COLO829 (cell line): ENCODE measurements around the gene FGFR1OP2.
A peak's percentile ranks its signal among the peaks of the same experiment; 100 is the strongest.
"Not testable (repeated sequence)": the region's sequence is repeated elsewhere in the genome, so short reads cannot be mapped to it uniquely, and the experiment has no call there.

Source experiments
- DNase-seq: peaks from one replicate; pipeline ENCODE4 v3.0.0; 2012; ENCODE audit warnings: low spot score

The FGFR1OP2 gene

DNA sequence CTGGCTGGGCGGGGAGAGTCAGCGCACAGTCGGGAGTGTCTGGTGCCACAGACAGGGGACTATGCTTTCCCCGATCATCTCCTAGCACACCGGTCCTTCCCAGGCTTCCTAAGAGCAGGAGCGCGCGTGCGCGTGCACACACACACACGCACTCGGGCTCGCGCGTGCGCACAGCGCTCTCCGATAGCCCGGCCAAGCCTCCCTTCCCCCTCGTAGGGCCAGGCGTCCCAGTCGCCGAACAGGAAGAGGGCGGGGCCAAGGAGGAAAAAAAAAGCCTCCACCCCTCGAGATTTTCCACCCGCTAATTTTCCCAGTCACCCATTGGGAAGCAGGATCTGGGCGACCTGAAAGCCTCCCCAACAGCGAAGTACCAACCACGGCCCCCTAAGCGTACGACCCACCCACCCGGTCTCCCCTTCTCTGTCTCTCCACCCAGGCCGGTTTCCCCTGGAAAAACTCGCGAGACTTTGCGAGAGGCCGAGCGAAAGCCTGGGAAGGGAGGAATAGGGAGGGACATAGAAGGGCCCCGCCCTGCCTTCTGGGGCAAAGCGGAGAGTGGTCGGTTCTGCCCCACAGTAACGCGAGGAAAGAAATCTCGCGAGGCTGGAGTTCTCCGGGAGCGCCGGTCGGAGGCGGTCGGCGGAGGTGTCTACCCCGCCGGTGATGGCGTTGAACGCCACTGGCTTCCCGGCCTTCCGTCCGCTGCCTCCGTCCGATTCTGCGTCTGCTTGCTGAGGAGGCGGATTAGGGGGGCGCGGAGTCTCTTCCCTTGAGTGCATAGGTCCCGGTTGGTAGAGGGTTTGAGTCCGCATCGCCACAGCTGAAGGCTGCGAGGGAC is at the start of gene FGFR1OP2, which contains the start of gene INTS13:
Gene FGFR1OP2, plus strand, starts transcription at position 608 of the 838 bp plus-strand sequence. CDS start 15,689 bp downstream, outside the sequence.
Gene INTS13, minus strand, starts transcription at position 119 of the 838 bp plus-strand sequence. CDS start 1,178 bp downstream, outside the sequence.
- DNase-seq: peak; percentile 98

DNA sequence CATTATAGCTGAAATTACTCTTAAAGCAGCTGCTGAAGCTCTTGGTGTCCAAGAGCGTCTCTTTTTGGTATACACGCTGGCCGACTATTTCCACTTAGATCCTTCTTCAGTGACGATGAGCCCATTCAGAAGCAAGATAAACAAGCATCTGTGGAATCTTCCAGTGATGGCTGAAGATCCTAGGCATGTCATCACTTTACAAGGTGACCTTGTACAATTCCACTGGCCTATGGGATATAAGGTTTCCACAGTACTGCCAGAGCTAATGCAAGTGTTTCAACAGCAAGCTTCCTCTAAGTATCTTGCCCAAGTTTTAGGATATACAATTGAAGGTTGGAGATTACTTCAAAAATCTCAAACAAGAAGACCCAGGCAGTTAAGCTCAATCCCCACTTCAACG is 47.5 kb upstream of the FGFR1OP2 start:
- no peak for DNase-seq

DNA sequence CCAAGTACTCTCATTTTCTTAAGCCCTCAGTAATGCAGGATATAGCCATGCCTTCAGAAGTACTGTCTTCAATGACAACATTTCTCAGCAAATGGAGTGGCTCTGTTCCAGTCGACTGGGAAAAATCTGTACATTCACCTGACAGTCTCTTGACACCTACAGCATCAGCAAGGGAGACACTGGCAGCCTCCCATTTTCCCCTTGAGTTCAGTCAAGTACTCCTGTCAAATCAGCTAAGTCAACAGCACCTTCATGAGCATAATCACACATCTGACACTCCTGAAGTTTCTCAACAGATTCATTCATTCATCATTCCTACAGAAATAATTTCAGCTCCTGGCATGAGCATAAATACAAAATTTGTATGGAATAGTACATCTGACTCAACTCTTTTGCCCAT is 46.6 kb upstream of the FGFR1OP2 start:
- no peak for DNase-seq

DNA sequence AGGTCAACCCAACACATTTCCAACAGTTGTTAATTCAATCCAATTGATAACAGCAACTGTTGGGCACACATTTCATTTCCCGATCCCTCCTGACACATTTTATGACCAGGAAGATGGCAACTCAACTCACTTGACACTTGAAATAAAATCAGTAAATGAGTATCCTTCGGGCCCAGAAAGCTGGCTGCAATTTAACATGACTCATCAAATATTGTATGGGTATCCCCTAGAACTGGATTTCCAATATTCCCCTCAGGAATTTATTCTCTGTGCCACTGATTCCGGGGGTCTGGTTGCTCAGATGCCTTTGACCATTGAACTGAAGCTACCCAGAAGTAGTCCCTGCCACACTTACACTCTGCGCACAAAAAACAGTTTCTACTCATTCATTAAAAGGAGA is 42.6 kb upstream of the FGFR1OP2 start:
- no peak for DNase-seq

DNA sequence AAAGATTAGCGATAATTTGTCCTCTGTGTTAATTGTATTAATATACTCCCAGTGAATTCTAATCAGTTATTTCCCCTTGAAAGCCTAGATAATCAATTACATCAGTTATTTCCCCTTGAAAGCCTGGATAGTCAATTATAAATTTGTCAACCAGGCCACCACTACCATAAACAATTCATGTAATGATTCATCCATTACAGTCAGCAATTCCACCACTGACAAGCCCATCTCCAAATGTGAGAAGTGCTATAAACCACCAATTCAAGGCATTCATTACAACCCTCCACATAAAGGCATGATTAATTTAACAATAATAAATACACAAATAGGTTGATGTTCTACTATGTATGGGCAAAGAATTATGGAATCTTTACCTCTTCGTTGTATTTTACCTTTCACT is 41.4 kb upstream of the FGFR1OP2 start:
- no peak for DNase-seq

DNA sequence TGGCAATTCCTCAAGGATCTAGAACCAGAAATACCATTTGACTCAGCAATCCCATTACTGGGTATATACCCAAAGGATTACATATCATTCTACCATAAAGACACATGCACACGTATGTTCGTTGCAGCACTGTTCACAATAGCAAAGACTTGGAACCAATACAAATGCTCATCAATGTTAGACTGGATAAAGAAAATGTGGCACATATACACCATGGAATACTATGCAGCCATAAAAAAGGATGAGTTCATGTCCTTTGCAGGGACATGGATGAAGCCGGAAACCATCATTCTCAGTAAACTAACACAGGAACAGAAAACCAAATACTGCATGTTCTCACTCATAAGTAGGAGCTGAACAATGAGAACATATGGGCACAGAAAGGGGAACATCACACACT is 34.9 kb upstream of the FGFR1OP2 start:
- DNase-seq: not testable (repeated sequence)

DNA sequence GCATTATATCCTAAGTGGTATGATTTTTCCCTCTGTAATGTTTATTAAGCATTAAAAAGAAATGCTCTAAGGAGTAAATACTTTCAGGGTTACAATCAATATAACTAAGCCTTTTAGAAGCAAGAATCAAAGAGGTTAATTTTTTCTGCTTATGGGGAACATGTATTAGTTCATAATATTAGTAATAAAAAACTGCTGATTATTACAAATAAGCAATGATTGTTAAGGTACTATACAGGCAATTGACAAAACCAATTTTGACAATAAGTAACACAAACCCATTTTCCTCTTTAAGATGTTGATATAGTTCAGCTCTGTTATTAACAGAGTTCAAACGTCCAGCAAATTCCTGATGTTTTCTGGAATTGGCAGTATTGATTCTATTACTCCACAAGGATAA is 32.2 kb upstream of the FGFR1OP2 start:
- DNase-seq: no peak

DNA sequence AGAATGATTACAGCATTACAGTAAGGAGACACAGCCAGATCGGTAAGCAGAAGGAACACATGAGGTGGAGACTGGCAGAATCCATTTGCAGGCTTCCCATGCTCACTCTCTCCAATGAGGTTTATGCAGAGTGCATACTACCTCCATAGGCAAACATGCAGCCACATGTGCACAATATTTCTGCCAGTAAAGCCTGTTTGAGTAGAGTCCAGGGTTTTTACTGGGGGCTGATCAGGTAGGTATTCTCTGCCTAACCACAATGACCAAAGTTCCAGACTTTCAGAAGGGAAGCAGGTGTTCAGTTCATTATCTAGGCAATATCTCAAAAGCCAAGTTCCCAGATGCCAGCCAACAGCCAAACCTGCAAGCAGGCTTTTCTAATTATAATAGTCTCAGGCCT is 31.6 kb upstream of the FGFR1OP2 start:
- DNase-seq: no peak

DNA sequence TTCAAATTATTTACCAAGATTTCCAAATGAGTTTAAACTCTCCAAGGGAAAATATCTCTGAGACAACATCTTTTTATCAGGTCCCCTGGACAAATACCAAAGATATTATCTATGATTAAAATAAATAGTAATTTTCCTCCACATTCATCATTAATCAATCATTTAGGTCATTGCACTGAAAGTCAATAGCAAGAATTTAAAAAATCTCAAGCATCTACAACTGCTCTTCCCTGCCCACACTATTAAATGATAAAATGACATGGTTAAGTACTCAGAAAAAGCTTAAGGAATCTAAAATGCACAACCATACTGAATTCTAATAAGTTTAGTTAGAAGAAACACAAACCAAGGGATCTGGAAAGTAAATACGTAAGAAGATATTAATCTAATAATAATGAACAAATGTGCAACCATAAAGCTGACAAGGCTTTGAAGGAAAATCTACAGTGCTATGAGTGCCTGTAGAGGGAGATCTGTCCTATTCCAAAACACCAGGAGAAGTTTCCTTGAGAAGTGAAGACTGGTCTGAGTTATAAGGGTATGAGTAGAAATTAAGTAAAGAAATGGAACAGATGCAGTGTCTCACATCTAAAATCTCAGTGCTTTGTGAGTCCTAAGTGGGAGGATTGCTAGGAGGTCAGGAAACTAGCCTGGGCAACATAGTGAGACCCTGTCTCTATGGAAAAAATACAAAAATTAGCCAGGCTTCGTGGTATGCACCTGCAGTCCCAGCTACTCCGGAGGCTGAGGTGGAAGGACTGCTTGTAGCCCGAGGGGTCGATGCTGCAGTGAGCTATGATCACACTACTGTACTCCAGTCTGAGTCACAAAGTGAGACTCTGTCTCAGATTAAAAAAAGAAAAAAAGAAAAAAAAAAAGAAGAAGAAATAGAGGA is 19.7 kb upstream of the FGFR1OP2 start:
- DNase-seq: no peak

DNA sequence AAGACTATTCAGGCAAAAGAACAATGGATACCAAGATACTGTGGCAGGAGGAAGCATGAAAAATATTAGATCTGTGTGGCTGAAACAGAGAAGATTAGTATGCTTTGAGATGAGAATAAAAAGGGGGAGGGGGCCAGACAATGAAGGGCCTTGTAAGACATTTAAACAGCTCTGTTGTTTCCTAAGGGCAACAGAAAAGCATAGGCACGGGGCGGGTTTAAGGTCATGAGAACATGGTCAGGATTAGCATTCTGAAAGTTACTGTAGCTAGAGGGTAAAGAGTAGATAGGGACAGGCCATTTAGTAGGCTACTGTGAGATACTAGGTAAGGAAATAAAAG is 19.1 kb upstream of the FGFR1OP2 start:
- DNase-seq: peak; percentile 60

DNA sequence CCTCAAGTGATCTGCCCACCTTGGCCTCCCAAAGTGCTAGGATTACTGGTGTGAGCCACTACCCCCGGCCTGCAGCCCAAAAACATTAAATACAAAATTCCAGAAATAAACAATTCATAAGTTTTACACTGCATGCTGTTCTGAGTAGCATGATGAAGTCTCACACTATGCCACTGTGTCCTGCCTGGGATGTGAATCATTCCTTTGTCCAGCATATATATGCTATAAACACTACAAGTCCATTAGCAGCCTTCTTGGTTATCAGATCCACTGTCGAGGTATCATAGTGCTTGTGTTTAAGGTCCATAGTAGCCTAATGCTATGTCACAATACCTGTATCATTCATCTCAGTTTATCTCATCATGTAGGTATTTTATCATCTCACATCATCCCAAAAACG is 16.4 kb upstream of the FGFR1OP2 start:
- DNase-seq: no peak

DNA sequence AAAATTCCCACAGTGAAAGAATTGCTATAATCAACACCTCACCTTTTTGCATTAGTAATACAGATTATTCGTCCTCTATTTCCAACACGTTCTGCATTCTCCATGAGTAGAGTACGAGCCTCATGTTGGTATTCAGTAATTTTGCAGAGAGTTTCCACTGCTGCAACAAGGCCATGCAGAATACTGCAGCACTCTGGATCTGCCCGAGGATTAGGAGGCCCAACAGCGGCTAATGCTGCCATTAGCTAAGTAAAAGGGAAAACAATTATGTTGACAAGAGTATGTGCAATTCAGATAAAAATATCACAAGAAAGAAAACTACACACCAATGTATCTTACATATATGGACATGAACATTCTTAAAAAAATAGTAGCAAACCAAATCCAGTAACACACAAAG is 9.6 kb upstream of the FGFR1OP2 start:
- DNase-seq: no peak

DNA sequence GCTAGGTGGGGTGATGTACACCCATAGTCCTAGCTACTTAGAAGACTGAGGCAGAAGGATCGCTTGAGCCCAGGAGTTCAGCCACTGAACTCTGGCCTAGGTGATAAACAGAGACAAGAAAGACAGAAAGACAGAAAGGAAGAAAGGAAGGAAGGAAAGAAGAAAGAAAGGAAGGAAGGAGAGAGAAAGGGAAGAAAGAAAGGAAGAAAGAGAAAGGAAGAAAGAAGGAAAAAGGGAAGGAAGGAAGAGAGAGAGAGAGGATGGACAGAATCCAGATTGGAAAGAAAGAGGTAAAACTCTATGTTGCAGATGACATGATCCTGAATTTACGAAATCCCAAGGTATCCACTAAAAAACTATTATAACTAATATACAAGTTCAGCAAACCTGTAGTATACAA is 8.7 kb upstream of the FGFR1OP2 start:
- no peak for DNase-seq

DNA sequence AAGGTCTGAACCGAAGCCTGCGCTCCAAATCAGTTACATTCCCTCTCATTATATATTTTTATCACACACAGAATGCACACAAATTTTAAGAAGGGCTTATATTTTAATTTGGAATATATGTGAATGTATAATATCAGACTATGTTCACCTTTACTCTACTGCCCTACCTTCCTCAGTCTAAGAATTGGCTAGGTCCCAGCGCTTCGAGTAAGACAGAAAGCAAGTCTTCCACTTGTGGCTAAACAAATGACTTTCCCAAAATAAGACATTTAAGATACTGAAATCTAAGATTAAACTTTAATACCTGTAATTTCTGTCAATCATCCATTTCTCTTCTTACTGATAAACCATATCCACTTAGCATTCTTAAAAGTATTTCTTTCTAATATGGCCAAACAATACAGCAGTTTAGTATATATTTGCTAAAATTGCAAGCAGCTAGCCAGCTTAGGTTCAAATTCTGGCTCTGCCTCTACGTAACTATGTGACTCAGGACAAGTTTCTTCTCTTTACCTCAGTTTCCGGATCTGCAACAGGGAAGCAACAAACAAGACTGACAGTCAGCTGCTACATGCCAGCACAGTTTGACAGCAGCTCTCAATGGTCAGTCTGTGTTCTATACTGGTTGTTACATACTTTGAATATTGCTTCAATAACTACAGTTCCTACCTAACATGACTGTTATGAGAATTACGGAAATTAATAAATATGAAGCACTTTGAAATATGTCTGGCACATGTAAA is 2.5 kb upstream of the FGFR1OP2 start:
- no peak for DNase-seq

DNA sequence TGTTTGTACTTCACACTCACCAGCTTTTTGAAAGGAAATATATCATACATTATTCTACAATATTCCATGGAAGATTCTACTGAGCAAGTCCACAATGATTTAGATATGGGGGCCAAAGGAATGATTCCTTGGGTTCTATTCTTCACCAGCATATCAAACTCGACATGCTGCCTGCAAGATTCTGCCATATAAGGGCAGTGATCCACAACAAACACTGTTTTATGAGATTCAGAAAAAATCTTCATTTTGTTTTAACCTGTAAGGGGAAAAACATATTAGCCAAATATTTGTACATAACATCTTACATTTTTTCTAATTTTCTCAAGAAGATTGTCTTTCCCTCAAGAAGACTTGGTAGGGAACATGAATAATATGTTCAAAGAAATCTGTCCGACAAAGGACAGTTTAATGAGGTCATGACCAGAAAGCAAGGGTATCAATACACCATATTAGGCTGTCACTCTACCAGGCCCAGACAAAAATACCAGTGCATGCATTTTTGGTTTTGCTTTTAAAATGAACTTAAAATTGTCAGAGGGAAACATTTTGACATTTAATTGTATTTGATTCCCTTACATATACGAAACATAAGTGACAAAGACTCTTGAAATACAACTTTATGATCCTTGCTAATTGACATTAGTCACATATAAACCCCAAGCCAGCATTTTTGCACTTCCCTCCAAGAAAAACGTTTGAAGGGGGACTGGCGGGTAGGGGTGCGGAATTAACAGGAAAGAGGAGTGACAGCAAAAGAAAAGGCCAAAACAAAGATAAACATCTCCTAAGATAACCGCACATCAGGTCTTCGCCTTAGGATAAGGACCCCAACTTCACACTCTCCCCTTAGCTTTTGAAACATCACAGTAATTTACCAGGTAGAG is 1.5 kb upstream of the FGFR1OP2 start:
- no peak for DNase-seq

DNA sequence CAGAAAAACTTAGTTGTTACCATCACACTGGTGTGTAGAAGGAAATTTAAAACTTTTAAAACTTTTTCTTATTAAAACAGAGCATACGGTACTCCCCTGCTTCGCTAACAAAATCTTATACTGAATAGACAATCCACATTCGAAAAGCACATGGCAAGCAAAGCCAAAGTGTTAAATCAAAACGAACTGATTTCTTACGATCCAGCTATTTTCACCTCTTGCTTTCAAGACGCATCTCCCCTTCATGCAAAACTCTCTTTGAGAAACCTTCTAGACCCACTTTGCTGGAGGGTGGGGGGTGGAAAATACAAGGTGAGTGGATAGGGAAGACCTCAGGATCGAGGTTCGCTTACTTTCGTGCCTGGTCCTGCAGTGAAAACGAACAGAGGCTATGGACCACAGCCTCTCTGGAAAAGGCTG is 817 bp upstream of the FGFR1OP2 start:
- DNase-seq: no peak

DNA sequence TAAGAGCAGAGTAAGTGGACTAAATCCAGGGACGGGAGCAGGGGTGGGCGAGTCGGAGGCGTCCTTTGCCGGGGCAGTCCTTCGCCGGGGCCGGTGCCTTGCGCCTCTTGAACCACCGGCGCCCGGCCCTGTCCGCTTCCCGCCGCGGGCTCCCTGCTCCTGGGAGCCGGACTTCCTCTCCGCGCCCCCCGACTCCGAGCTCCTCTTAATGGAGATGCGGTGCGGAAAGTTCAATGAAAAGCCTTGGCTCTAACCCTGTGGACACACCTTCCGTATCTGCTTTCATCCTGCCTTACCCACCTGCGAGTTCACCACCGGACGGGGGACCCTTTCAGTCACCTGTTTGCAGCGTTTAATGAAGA is 412 bp downstream of the FGFR1OP2 start:
- DNase-seq: no peak

DNA sequence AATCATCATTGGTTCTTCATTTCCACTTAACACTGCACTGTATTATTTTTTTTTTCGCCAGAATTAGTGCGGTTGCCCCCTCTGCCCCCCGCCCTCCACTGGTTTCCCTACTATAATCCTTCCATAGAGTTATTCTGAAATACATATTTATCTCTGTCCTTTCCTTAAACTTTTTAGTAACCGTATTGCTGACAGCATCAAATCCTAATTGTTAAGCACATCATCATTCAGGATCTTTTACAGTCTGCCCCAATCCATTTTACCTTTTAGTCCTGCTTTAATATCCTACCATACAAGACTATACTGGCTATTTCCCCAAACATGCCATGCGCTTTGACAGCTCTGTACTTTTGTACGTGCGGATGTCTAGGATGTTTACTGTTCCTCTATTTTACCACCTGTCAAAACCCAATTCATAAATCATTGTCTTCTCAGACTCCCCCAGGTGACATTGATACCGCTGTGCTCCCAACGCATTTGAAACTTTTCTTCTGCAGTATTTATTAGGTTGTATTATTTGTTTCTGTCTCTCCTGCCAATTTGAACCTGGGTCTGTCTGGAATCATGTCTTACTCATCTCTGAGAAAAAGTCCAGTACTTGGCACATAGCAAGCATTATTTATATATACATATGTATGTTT is 1.0 kb downstream of the FGFR1OP2 start:
- no peak for DNase-seq

DNA sequence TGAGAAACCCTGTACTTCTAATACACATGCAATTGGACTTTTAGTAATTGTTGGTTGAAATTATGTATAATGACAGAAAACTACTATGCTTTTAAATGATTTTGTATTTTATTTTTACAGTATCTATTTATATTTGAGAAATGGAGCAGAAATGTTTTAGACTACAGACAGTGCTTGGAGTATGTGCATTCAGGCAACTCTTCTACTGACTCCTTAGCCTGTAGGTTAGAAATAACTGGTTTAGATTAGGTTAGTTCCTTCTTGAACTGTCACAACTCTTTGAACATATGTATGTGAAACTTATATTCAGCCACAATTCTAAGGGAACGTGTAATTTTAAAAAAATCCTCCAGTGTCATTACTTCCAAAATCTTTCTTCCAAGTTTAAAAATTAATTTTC is 1.7 kb downstream of the FGFR1OP2 start:
- no peak for DNase-seq

DNA sequence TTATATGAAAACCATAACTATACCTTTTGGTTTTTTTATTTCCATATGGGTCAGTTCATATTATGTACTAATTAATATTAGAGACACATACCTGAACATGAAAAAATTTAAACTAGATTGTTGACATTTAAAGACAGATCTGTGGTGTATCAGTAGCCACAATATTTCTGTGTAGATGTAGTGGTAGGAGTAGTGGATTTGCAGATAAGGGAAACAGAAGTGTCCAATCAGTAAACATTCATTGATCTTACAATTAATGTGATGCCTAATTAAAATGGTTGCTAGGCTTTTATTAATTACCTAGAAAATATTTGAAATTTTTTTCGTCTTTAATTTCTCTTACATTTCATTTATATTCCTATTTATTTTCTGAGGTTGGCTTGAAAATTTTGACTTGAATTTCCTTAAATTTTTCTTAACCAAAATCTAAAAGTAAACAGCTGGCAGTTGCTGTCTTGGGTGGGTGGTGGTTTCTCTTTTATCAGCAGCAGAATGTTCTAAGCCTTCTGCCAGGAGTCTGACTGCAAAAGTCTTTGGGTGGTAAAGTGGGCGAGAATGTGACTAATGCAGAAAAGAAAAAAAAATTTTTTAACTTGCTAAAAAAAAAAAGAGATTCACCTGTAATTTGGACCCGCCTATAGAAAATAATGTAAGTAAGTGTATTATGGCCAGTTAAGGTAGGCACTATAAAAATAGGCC is 2.4 kb downstream of the FGFR1OP2 start:
- DNase-seq: no peak
